H9 (cell line): Measurements from ENCODE around the gene NR5A1. TPM values are rescaled to one million over a fixed set of nuclear protein-coding genes. Genes with fewer than 3 reads are reported as not detected.

Source experiments
- DNase-seq: peaks from one replicate; pipeline ENCODE4 v3.0.0-alpha.2; 2017
- H2AFZ ChIP-seq: one replicate; pipeline ENCODE4 v1.6.1; 2013; ENCODE audit warnings: mild to moderate bottlenecking, low read length, control low read depth, moderate library complexity
- H2AK5ac ChIP-seq: 2 replicates; pipeline ENCODE4 v1.6.1; 2013; ENCODE audit warnings: low read length, control low read depth, mixed read lengths; ENCODE audit not compliant: insufficient read length
- H2BK120ac ChIP-seq: one replicate; pipeline ENCODE4 v1.6.1; 2013; ENCODE audit warnings: low read depth, mild to moderate bottlenecking, low read length, control low read depth, inconsistent platforms; ENCODE audit not compliant: poor library complexity, severe bottlenecking
- H2BK12ac ChIP-seq: 2 replicates; pipeline ENCODE4 v1.6.1; 2013; ENCODE audit warnings: low read length, control low read depth, mixed read lengths, low read depth; ENCODE audit not compliant: insufficient read length
- H2BK15ac ChIP-seq: 2 replicates; pipeline ENCODE4 v1.6.1; 2013; ENCODE audit warnings: low read depth, low read length, control low read depth
- H2BK20ac ChIP-seq: one replicate; pipeline ENCODE4 v1.6.1; 2013; ENCODE audit warnings: low read depth, mild to moderate bottlenecking, low read length, control low read depth, inconsistent platforms; ENCODE audit not compliant: poor library complexity, severe bottlenecking
- H2BK5ac ChIP-seq: 2 replicates; pipeline ENCODE4 v1.6.1; 2013; ENCODE audit warnings: low read length, control low read depth, mixed read lengths; ENCODE audit not compliant: insufficient read length
- H3K14ac ChIP-seq: 2 replicates; pipeline ENCODE4 v1.6.1; 2013; ENCODE audit warnings: low read length, control low read depth; ENCODE audit not compliant: insufficient read depth
- H3K18ac ChIP-seq: 2 replicates; pipeline ENCODE4 v1.6.1; 2013; ENCODE audit warnings: low read depth, mild to moderate bottlenecking, mixed read lengths, low read length, control low read depth; ENCODE audit not compliant: insufficient read length
- H3K23ac ChIP-seq: 2 replicates; pipeline ENCODE4 v1.6.1; 2013; ENCODE audit warnings: low read length, control low read depth, mixed read lengths, low read depth; ENCODE audit not compliant: insufficient read length
- H3K23me2 ChIP-seq: 2 replicates; pipeline ENCODE4 v1.6.1; 2013; ENCODE audit warnings: low read depth, mild to moderate bottlenecking, mixed read lengths, low read length, control low read depth; ENCODE audit not compliant: insufficient read length, poor library complexity, severe bottlenecking
- H3K27ac ChIP-seq: 2 replicates; pipeline ENCODE4 v1.5.1; 2013; ENCODE audit warnings: low read length, control low read depth, mixed read lengths, low read depth; ENCODE audit not compliant: insufficient read length
- H3K27me3 ChIP-seq: 2 replicates; pipeline ENCODE4 v1.6.1; 2013; ENCODE audit warnings: low read length, control low read depth, inconsistent platforms; ENCODE audit not compliant: insufficient read depth
- H3K4ac ChIP-seq: 2 replicates; pipeline ENCODE4 v1.6.1; 2013; ENCODE audit warnings: low read depth, mild to moderate bottlenecking, control low read depth, inconsistent platforms, low read length, moderate library complexity
- H3K4me1 ChIP-seq: 2 replicates; pipeline ENCODE4 v1.6.1; 2013; ENCODE audit warnings: low read length, control low read depth, inconsistent platforms; ENCODE audit not compliant: insufficient read depth
- H3K4me2 ChIP-seq: 2 replicates; pipeline ENCODE4 v1.6.1; 2013; ENCODE audit warnings: low read length, control low read depth, mixed read lengths; ENCODE audit not compliant: insufficient read length, insufficient read depth
- H3K56ac ChIP-seq: 2 replicates; pipeline ENCODE4 v1.6.1; 2013; ENCODE audit warnings: low read depth, mild to moderate bottlenecking, mixed read lengths, low read length, control low read depth; ENCODE audit not compliant: insufficient read length
- H3K79me1 ChIP-seq: 2 replicates; pipeline ENCODE4 v1.6.1; 2013; ENCODE audit warnings: low read depth, mild to moderate bottlenecking, moderate library complexity, low read length, control low read depth, inconsistent platforms; ENCODE audit not compliant: insufficient read depth, poor library complexity, severe bottlenecking
- H3K79me2 ChIP-seq: 2 replicates; pipeline ENCODE4 v1.6.1; 2013; ENCODE audit warnings: low read length, control low read depth, inconsistent platforms; ENCODE audit not compliant: insufficient read depth
- H3K9ac ChIP-seq: 2 replicates; pipeline ENCODE4 v1.6.1; 2013; ENCODE audit warnings: low read length, control low read depth, mixed read lengths; ENCODE audit not compliant: insufficient read length; ENCODE audit errors: extremely low read depth
- H3K9me3 ChIP-seq: one replicate; pipeline ENCODE4 v1.6.1; 2013; ENCODE audit warnings: low read depth, low read length, inconsistent platforms; ENCODE audit not compliant: control insufficient read depth
- H3T11ph ChIP-seq: one replicate; pipeline ENCODE4 v1.6.1; 2013; ENCODE audit warnings: mild to moderate bottlenecking, low read length, control low read depth, inconsistent platforms
- H4K20me1 ChIP-seq: one replicate; pipeline ENCODE4 v1.6.1; 2013; ENCODE audit not compliant: control insufficient read depth, insufficient read length, insufficient read depth
- H4K5ac ChIP-seq: 2 replicates; pipeline ENCODE4 v1.6.1; 2013; ENCODE audit warnings: low read depth, mild to moderate bottlenecking, mixed read lengths, low read length, control low read depth; ENCODE audit not compliant: insufficient read length
- H4K8ac ChIP-seq: replicated peaks from 2 replicates; pipeline ENCODE4 v1.6.1; 2013; ENCODE audit warnings: low read length, control low read depth, mixed read lengths, low read depth; ENCODE audit not compliant: insufficient read length
- H4K91ac ChIP-seq: 2 replicates; pipeline ENCODE4 v1.6.1; 2013; ENCODE audit warnings: low read depth, mild to moderate bottlenecking, moderate library complexity, mixed read lengths, low read length, control low read depth; ENCODE audit not compliant: insufficient read length
- H3K27ac Mint-ChIP-seq, 3 experiments: 2 replicates in 2 of 3; 3 replicates in 1 of 3; pipeline ENCODE4 v1.8.0; 2020 to 2021; ENCODE audit warnings: mixed read lengths in 3 of 3, mild to moderate bottlenecking in 1 of 3, moderate library complexity in 1 of 3
- H3K27me3 Mint-ChIP-seq: 2 replicates; pipeline ENCODE4 v1.8.0; 2021; ENCODE audit warnings: low read depth, mild to moderate bottlenecking, moderate library complexity, mixed read lengths
- H3K36me3 Mint-ChIP-seq, 3 experiments: 2 replicates in 2 of 3; 3 replicates in 1 of 3; pipeline ENCODE4 v1.8.0; 2020 to 2021; ENCODE audit warnings: low read depth in 3 of 3, mixed read lengths in 3 of 3; ENCODE audit not compliant: insufficient read depth in 1 of 3
- H3K4me1 Mint-ChIP-seq, 2 experiments: 2 replicates each; pipeline ENCODE4 v1.8.0; 2020; ENCODE audit warnings: mixed read lengths in 2 of 2
- H3K4me3 Mint-ChIP-seq, 2 experiments: 2 replicates in 1 of 2; 3 replicates in 1 of 2; pipeline ENCODE4 v1.8.0; 2020 to 2021; ENCODE audit warnings: mild to moderate bottlenecking in 2 of 2, mixed read lengths in 2 of 2, moderate library complexity in 1 of 2
- H3K9me3 Mint-ChIP-seq, 2 experiments: 2 replicates in 1 of 2; 3 replicates in 1 of 2; pipeline ENCODE4 v1.8.0; 2020; ENCODE audit warnings: mild to moderate bottlenecking in 2 of 2, mixed read lengths in 2 of 2, moderate library complexity in 1 of 2
- WGBS: extraction: QIAGEN DNeasy Blood & Tissue Kit; methylation state at CpG from one replicate; pipeline ENCODE4 v1.1.7; 2013; ENCODE audit warnings: missing lambda C conversion rate, low lambda C conversion rate, mixed read lengths; ENCODE audit not compliant: insufficient read length; ENCODE audit errors: extremely low coverage; 5-methylcytosine and 5-hydroxymethylcytosine counted together
- total RNA-seq: library from RNA; stranded (reverse); gene quantifications from 2 replicates; pipeline ENCODE4 v1.2.1, GENCODE V29; 2021
- TF ChIP-seq, protein P1 (sequence below): fragments of 200-600 bp; sonication (generic); conservative IDR thresholded peaks from 3 replicates; pipeline ENCODE4 v1.8.0; 2021; ENCODE audit warnings: antibody characterized with exemption, mild to moderate bottlenecking

NR5A1 gene
- total RNA-seq, 1 experiment from 2014 or later: 0.37 TPM

GRCh38 chr9:124489222-124489621 lies 18.0 kb downstream of the NR5A1 start:
- no peak overlapping the region for H3K4ac ChIP-seq
- no peaks in the 10 kb centered on the region for H3K36me3 Mint-ChIP-seq
- peaks cover 17 to 50% of the 10 kb centered on the region in 2 experiments for H3K4me1 Mint-ChIP-seq
- H3K9me3 Mint-ChIP-seq: no peaks in the 10 kb centered on the region
- no peak overlapping the region for H2BK120ac ChIP-seq
- H3K27ac Mint-ChIP-seq: no peak overlapping the region
- H3K79me1 ChIP-seq: no peaks in the 10 kb centered on the region
- no peak overlapping the region for H3K23ac ChIP-seq
- H3K4me3 Mint-ChIP-seq: no peak overlapping the region
- no peak overlapping the region for H2AFZ ChIP-seq
- no peaks in the 10 kb centered on the region for H3K79me2 ChIP-seq
- no peaks in the 10 kb centered on the region for H3K9me3 ChIP-seq
- no peaks in the 10 kb centered on the region for H3K4me1 ChIP-seq
- no peak overlapping the region for H4K5ac ChIP-seq
- H2BK5ac ChIP-seq: no peak overlapping the region
- H3K27me3 Mint-ChIP-seq: peaks cover 22% of the 10 kb centered on the region
- H3K27me3 ChIP-seq: no peaks in the 10 kb centered on the region
- DNase-seq: no peak
- no peak overlapping the region for H3K27ac ChIP-seq
- no peak overlapping the region for H4K91ac ChIP-seq
- no peak overlapping the region for H3K18ac ChIP-seq
- H2AK5ac ChIP-seq: no peak overlapping the region
- no peak overlapping the region for H3T11ph ChIP-seq
- no peak overlapping the region for H3K56ac ChIP-seq
- H3K9ac ChIP-seq: no peak overlapping the region
- no peaks in the 10 kb centered on the region for H4K20me1 ChIP-seq
- H3K23me2 ChIP-seq: no peaks in the 10 kb centered on the region
- no peak overlapping the region; the same call in 1 of the 2 replicates for H3K14ac ChIP-seq
- no peak overlapping the region for H4K8ac ChIP-seq
- no peak overlapping the region for H3K4me2 ChIP-seq
- H2BK12ac ChIP-seq: no peak overlapping the region
- TF ChIP-seq, protein P1, sequence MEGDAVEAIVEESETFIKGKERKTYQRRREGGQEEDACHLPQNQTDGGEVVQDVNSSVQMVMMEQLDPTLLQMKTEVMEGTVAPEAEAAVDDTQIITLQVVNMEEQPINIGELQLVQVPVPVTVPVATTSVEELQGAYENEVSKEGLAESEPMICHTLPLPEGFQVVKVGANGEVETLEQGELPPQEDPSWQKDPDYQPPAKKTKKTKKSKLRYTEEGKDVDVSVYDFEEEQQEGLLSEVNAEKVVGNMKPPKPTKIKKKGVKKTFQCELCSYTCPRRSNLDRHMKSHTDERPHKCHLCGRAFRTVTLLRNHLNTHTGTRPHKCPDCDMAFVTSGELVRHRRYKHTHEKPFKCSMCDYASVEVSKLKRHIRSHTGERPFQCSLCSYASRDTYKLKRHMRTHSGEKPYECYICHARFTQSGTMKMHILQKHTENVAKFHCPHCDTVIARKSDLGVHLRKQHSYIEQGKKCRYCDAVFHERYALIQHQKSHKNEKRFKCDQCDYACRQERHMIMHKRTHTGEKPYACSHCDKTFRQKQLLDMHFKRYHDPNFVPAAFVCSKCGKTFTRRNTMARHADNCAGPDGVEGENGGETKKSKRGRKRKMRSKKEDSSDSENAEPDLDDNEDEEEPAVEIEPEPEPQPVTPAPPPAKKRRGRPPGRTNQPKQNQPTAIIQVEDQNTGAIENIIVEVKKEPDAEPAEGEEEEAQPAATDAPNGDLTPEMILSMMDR: no peak
- H2BK15ac ChIP-seq: no peak overlapping the region
- WGBS: no CpG with 5 or more reads among the region's 13 CpGs
- H2BK20ac ChIP-seq: no peak overlapping the region
